ENCODE measurements around the gene NPIPB4. TPM values are rescaled to one million over a fixed set of nuclear protein-coding genes. Genes with fewer than 3 reads are reported as not detected.
"Not testable (repeated sequence)": the region's sequence is repeated elsewhere in the genome, so short reads cannot be mapped to it uniquely, and the experiment has no call there.

Gene NPIPB4
- total RNA-seq (2014; rRNA removed; shearing (Covaris generic)) (71.9 and 91.7 TPM in 2 replicates), total RNA-seq (2022) (435 and 436 TPM in 2 replicates), Bru-seq, nascent RNA (percentile 64 among the genes with signal in this experiment), BruChase-seq, experiment 1, labeled RNA remaining after a 6-hour chase (percentile 86 among the genes with signal in this experiment), BruChase-seq, experiment 2, labeled RNA remaining after a 2-hour chase (percentile 82 among the genes with signal in this experiment)
- long read RNA-seq, partial matches to known transcripts: 1 of 16 reads
- long read RNA-seq, other reads (novel, unspliced or antisense): 12 of 16 reads

DNA sequence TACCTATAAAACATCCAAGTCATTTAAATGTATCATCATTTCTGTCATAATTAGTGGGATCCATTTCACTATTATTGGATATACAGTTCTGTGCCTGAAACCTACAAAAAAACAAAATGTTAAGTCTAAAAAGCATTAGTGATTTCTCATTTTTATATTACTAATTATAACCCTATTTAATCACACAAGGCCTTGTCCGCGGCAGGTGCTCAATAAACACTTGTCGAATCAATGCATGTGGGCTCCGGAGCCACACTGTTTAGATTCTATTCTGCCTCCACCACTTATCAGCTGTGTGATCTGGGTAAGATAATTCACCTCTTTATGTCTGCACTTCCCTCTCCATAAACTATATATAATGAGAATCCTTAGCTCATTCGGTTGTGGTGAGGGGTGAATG, at the start of gene NPIPB4:
NPIPB4 (minus strand) TSS at position 101 of the 400 bp plus-strand sequence. CDS start 378 bp downstream, outside the sequence.
- CTCF ChIA-PET (ENCODE audit: unreplicated experiment); H2AFZ ChIP-seq (ENCODE audit: low read length); H3K9me2 ChIP-seq (ENCODE audit: insufficient read depth, low read length); H3K36me3 ChIP-seq (ENCODE audit: insufficient read depth, low read length); H4K20me1 ChIP-seq (ENCODE audit: insufficient read depth, low read length); H3K9me3 ChIP-seq (ENCODE audit: low read length); POLR2A ChIA-PET; H3K27ac ChIP-seq (ENCODE audit: low read depth, low read length, poor library complexity, severe bottlenecking); H3K79me2 ChIP-seq (ENCODE audit: insufficient read depth, low read depth, low read length); H3K4me3 ChIP-seq (ENCODE audit: low read depth, low read length, poor library complexity, severe bottlenecking); H3K4me1 ChIP-seq (ENCODE audit: insufficient read depth, low read length, poor library complexity, severe bottlenecking); H3K4me2 ChIP-seq (ENCODE audit: low read length); DNase-seq (ENCODE audit: low spot score); BruUV-seq (replicated peaks); intact Hi-C loops (cut with micrococcal nuclease; ENCODE audit: unreplicated experiment): not testable (repeated sequence)

DNA sequence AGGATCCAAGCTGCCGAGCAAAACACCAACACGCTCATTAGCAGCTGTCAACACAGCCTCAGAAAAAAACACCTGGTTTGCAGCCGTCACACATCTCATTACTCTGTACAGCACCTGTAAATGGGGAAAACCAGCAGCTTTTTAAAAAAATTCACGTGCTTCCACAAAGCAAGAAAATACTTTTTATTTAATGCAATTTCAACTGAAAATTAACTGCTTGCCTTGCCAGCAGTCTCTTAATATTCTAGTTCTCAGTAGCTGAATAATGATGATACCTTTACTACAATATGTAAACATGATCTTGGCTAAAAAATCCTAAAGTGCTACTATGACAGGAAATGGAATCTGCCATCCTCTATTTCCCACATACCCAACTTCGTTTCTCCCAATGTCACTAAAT, 41.4 kb upstream of the NPIPB4 start:
- intact Hi-C loops (cut with micrococcal nuclease; ENCODE audit: unreplicated experiment); H4K20me1 ChIP-seq (ENCODE audit: insufficient read depth, low read length); DNase-seq (ENCODE audit: low spot score); BruUV-seq (replicated peaks); H3K36me3 ChIP-seq (ENCODE audit: insufficient read depth, low read length); H3K9me2 ChIP-seq (ENCODE audit: insufficient read depth, low read length); H3K4me2 ChIP-seq (ENCODE audit: low read length); H3K9me3 ChIP-seq (ENCODE audit: low read length); H3K79me2 ChIP-seq (ENCODE audit: insufficient read depth, low read depth, low read length); CTCF ChIA-PET (ENCODE audit: unreplicated experiment); H3K4me1 ChIP-seq (ENCODE audit: insufficient read depth, low read length, poor library complexity, severe bottlenecking); H3K4me3 ChIP-seq (ENCODE audit: low read depth, low read length, poor library complexity, severe bottlenecking); POLR2A ChIA-PET; H3K27ac ChIP-seq (ENCODE audit: low read depth, low read length, poor library complexity, severe bottlenecking); H2AFZ ChIP-seq (ENCODE audit: low read length): not testable (repeated sequence)

DNA sequence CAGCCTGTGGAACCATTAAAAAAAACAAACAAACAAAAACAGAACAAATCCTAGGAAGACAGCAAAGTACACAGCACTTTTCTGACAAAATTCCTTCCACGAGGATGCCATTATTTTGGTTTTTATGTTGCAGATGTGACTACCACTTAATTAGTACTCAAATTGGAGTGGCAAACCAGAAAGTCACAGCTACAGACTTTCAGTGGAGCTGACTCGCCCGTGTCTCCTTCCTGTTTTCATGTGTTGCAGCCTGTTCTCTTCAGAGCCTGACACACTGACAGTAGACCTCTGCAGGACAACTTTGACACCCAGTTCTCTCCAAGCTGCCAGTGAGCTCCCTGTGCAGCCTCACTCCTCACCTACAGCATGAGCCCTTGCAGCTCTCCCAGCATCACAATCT, 24.4 kb upstream of the NPIPB4 start:
- CTCF ChIA-PET (ENCODE audit: unreplicated experiment); H3K4me3 ChIP-seq (ENCODE audit: low read depth, low read length, poor library complexity, severe bottlenecking); H3K9me2 ChIP-seq (ENCODE audit: insufficient read depth, low read length); H3K9me3 ChIP-seq (ENCODE audit: low read length); H3K79me2 ChIP-seq (ENCODE audit: insufficient read depth, low read depth, low read length); intact Hi-C loops (cut with micrococcal nuclease; ENCODE audit: unreplicated experiment); H3K4me1 ChIP-seq (ENCODE audit: insufficient read depth, low read length, poor library complexity, severe bottlenecking); H3K27ac ChIP-seq (ENCODE audit: low read depth, low read length, poor library complexity, severe bottlenecking); H2AFZ ChIP-seq (ENCODE audit: low read length); POLR2A ChIA-PET; BruUV-seq (replicated peaks); H3K4me2 ChIP-seq (ENCODE audit: low read length); H4K20me1 ChIP-seq (ENCODE audit: insufficient read depth, low read length); H3K36me3 ChIP-seq (ENCODE audit: insufficient read depth, low read length): not testable (repeated sequence)
- peak; percentile 28 for DNase-seq (ENCODE audit: low spot score)

DNA sequence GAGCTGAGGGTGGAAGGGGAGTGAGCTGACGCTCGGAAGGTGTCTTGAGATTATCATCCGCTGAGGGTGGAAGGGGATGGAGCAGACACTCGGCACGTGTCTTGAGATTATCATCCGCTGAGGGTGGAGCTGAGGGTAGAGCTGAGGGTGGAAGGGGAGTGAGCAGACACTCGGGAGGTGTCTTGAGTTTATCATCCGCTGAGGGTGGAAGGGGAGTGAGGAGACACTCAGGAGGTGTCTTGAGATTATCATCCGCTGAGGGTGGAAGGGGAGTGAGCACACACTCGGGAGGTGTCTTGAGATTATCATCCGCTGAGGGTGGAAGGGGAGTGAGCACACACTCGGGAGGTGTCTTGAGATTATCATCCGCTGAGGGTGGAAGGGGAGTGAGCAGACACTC, 20.4 kb downstream of the NPIPB4 start:
- POLR2A ChIA-PET; DNase-seq (ENCODE audit: low spot score); H2AFZ ChIP-seq (ENCODE audit: low read length); H3K27ac ChIP-seq (ENCODE audit: low read depth, low read length, poor library complexity, severe bottlenecking); H3K36me3 ChIP-seq (ENCODE audit: insufficient read depth, low read length); H3K4me1 ChIP-seq (ENCODE audit: insufficient read depth, low read length, poor library complexity, severe bottlenecking); H3K9me2 ChIP-seq (ENCODE audit: insufficient read depth, low read length); H3K79me2 ChIP-seq (ENCODE audit: insufficient read depth, low read depth, low read length); CTCF ChIA-PET (ENCODE audit: unreplicated experiment); intact Hi-C loops (cut with micrococcal nuclease; ENCODE audit: unreplicated experiment); H3K9me3 ChIP-seq (ENCODE audit: low read length); BruUV-seq (replicated peaks); H3K4me2 ChIP-seq (ENCODE audit: low read length); H4K20me1 ChIP-seq (ENCODE audit: insufficient read depth, low read length); H3K4me3 ChIP-seq (ENCODE audit: low read depth, low read length, poor library complexity, severe bottlenecking): not testable (repeated sequence)

DNA sequence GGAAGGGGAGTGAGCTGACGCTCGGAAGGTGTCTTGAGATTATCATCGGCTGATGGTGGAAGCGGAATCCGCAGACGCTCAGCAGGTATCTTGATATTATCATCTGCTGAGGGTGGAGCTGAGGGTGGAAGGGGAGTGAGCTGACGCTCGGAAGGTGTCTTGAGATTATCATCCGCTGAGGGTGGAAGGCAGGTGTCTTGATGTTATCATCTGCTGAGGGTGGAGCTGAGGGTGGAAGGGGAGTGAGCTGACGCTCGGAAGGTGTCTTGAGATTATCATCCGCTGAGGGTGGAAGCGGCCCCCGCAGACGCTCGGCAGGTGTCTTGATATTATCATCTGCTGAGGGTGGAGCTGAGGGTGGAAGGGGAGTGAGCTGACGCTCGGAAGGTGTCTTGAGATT, 21.2 kb downstream of the NPIPB4 start:
- POLR2A ChIA-PET; BruUV-seq (replicated peaks); H3K36me3 ChIP-seq (ENCODE audit: insufficient read depth, low read length); H4K20me1 ChIP-seq (ENCODE audit: insufficient read depth, low read length); H3K4me2 ChIP-seq (ENCODE audit: low read length); H3K79me2 ChIP-seq (ENCODE audit: insufficient read depth, low read depth, low read length); H3K4me3 ChIP-seq (ENCODE audit: low read depth, low read length, poor library complexity, severe bottlenecking); DNase-seq (ENCODE audit: low spot score); intact Hi-C loops (cut with micrococcal nuclease; ENCODE audit: unreplicated experiment); H3K27ac ChIP-seq (ENCODE audit: low read depth, low read length, poor library complexity, severe bottlenecking); H2AFZ ChIP-seq (ENCODE audit: low read length); H3K9me2 ChIP-seq (ENCODE audit: insufficient read depth, low read length); H3K9me3 ChIP-seq (ENCODE audit: low read length); CTCF ChIA-PET (ENCODE audit: unreplicated experiment); H3K4me1 ChIP-seq (ENCODE audit: insufficient read depth, low read length, poor library complexity, severe bottlenecking): not testable (repeated sequence)

DNA sequence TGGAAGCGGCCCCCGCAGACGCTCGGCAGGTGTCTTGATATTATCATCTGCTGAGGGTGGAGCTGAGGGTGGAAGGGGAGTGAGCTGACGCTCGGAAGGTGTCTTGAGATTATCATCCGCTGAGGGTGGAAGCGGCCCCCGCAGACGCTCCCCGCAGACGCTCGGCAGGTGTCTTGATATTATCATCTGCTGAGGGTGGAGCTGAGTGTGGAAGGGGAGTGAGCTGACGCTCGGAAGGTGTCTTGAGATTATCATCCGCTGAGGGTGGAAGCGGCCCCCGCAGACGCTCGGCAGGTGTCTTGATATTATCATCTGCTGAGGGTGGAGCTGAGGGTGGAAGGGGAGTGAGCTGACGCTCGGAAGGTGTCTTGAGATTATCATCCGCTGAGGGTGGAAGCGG, 21.8 kb downstream of the NPIPB4 start:
- POLR2A ChIA-PET: not testable (repeated sequence)
- BruUV-seq (replicated peaks): TSS peak; percentile 95

DNA sequence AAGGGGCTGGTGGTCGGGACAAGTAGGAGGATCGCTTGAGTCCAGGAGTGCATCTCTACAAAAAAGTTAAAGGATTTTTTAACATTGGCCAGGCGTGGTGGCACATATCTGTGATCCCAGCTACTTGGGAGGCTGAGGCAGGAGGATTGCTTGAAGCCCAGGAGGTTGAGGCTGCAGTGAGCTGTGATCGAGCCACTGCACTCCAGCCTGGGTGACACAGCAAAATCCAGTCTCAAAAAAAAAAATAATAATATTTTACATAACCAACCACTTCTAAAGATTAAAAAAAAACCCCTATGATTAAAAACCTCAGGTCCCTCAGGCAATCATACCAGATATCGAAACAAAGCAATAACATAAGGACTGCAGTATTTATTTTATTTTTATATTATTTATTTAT, 23.3 kb downstream of the NPIPB4 start:
- H3K36me3 ChIP-seq (ENCODE audit: insufficient read depth, low read length); BruUV-seq (replicated peaks); CTCF ChIA-PET (ENCODE audit: unreplicated experiment); H3K4me2 ChIP-seq (ENCODE audit: low read length); H3K9me2 ChIP-seq (ENCODE audit: insufficient read depth, low read length); H4K20me1 ChIP-seq (ENCODE audit: insufficient read depth, low read length); H3K27ac ChIP-seq (ENCODE audit: low read depth, low read length, poor library complexity, severe bottlenecking); intact Hi-C loops (cut with micrococcal nuclease; ENCODE audit: unreplicated experiment); H3K9me3 ChIP-seq (ENCODE audit: low read length); H3K79me2 ChIP-seq (ENCODE audit: insufficient read depth, low read depth, low read length); H3K4me3 ChIP-seq (ENCODE audit: low read depth, low read length, poor library complexity, severe bottlenecking); H2AFZ ChIP-seq (ENCODE audit: low read length); H3K4me1 ChIP-seq (ENCODE audit: insufficient read depth, low read length, poor library complexity, severe bottlenecking); DNase-seq (ENCODE audit: low spot score); POLR2A ChIA-PET: not testable (repeated sequence)

More for the DNA sequence above, 21.8 kb downstream of the NPIPB4 start:
- H3K36me3 ChIP-seq (ENCODE audit: insufficient read depth, low read length); CTCF ChIA-PET (ENCODE audit: unreplicated experiment); intact Hi-C loops (cut with micrococcal nuclease; ENCODE audit: unreplicated experiment); DNase-seq (ENCODE audit: low spot score); H3K9me3 ChIP-seq (ENCODE audit: low read length); H3K79me2 ChIP-seq (ENCODE audit: insufficient read depth, low read depth, low read length); H3K4me1 ChIP-seq (ENCODE audit: insufficient read depth, low read length, poor library complexity, severe bottlenecking); H3K4me3 ChIP-seq (ENCODE audit: low read depth, low read length, poor library complexity, severe bottlenecking); H3K9me2 ChIP-seq (ENCODE audit: insufficient read depth, low read length); H3K27ac ChIP-seq (ENCODE audit: low read depth, low read length, poor library complexity, severe bottlenecking); H2AFZ ChIP-seq (ENCODE audit: low read length); H4K20me1 ChIP-seq (ENCODE audit: insufficient read depth, low read length): not testable (repeated sequence)
- H3K4me2 ChIP-seq (ENCODE audit: low read length): peak overlapping the region; percentile 29; the same call in 1 of the 2 replicates

Measured in OCI-LY7 (cell line).